Esophagus muscularis mucosa (tissue), 4 donors: Measurements from ENCODE around the gene SYNGR1. TPM values are rescaled to one million over a fixed set of nuclear protein-coding genes. Genes with fewer than 3 reads are reported as not detected.

Experiments used
- DNase-seq: peaks from one replicate; pipeline ENCODE4 v3.0.0-alpha.2; 2017; ENCODE audit errors: extremely low spot score
- H3K27ac ChIP-seq, 4 donors: fragments of 200-600 bp; sonication (generic); replicated peaks in 1 of 4; 1 replicate in 3 of 4; 2 replicates in 1 of 4; pipeline ENCODE4 v1.5.1; 2016 to 2019; ENCODE audit warnings: mild to moderate bottlenecking in 1 of 4
- H3K27me3 ChIP-seq, 4 donors: fragments of 200-600 bp; sonication (generic); one replicate each; pipeline versions ENCODE4 v1.5.1 to v1.6.0; 2016 to 2019
- H3K36me3 ChIP-seq, 4 donors: fragments of 200-600 bp; sonication (generic); one replicate each; pipeline ENCODE4 v1.5.1; 2016 to 2019
- H3K4me1 ChIP-seq, 4 donors: fragments of 200-600 bp; sonication (generic); one replicate each; pipeline ENCODE4 v1.5.1; 2016 to 2019
- H3K4me3 ChIP-seq, 4 donors: fragments of 200-600 bp; sonication (generic); 1 replicate in 2 of 4; 2 replicates in 2 of 4; pipeline ENCODE4 v1.5.1; 2016 to 2019; ENCODE audit warnings: mild to moderate bottlenecking in 4 of 4, moderate library complexity in 1 of 4
- H3K9me3 ChIP-seq, 4 donors: fragments of 200-600 bp; sonication (generic); 1 replicate in 3 of 4; 2 replicates in 1 of 4; pipeline ENCODE4 v1.5.1; 2016 to 2019
- CTCF ChIP-seq, 3 experiments: fragments of 200-600 bp in 2 of 3; fragments of 450-650 bp in 1 of 3; sonication (generic) in 2 of 3; IDR thresholded peaks; one replicate each; pipeline ENCODE4 v1.5.1; 2017 to 2019; ENCODE audit warnings: antibody characterized with exemption in 3 of 3, mild to moderate bottlenecking in 2 of 3, moderate library complexity in 1 of 3
- EP300 ChIP-seq: sonication (generic); formaldehyde crosslinking; IDR thresholded peaks from one replicate; pipeline ENCODE4 v1.6.1; 2017; ENCODE audit warnings: antibody characterized with exemption
- POLR2A ChIP-seq: fragments of 450-650 bp; IDR thresholded peaks from one replicate; pipeline ENCODE4 v1.6.1; 2017; ENCODE audit warnings: antibody characterized with exemption, moderate library complexity, mild to moderate bottlenecking, low read depth
- POLR2AphosphoS5 ChIP-seq, 2 donors: sonication (generic); formaldehyde crosslinking; IDR thresholded peaks; one replicate each; pipeline ENCODE4 v1.6.1; 2017; ENCODE audit warnings: antibody characterized with exemption in 2 of 2
- WGBS: methylation state at CpG from one replicate; pipeline ENCODE4 v1.1.5; 2018; 5-methylcytosine and 5-hydroxymethylcytosine counted together
- intact Hi-C: fragments of 100-400 bp; cut with DNase I; formaldehyde crosslinking; loops from one replicate; pipeline ENCODE4 v1.15.1; 2023
- total RNA-seq, 4 donors: library from RNA; depleted of rRNA; stranded (reverse); fragments of >200 nt; gene quantifications; one replicate each; pipeline versions ENCODE4 v1.1.0 to v1.2.1, GENCODE V29; 2016

SYNGR1 gene
- total RNA-seq, 4 donors from 2014 or later: 14.4 to 29.4 (median 24.0) TPM

- intact Hi-C loops: no loop called here
- WGBS: 80% methylated on average over 4 of the region's 14 CpGs
- TF ChIP-seq EP300: no peak
- no peak for TF ChIP-seq CTCF (IDR thresholded peaks at IDR 0.05)
- TF ChIP-seq POLR2A: no peak
- TF ChIP-seq POLR2AphosphoS5 (IDR thresholded peaks at IDR 0.05): no peak
- peak overlapping the region; percentile 71 to 95 (median 82) for H3K4me3 ChIP-seq
- H3K27ac ChIP-seq: peak overlapping the region; percentile 79 to 84 (median 82)
- no peak for DNase-seq
- peaks cover 11 to 29% (median 26%) of the 10 kb centered on the region in 4 donors for H3K4me1 ChIP-seq
- H3K27me3 ChIP-seq: no peaks in the 10 kb centered on the region
- H3K36me3 ChIP-seq: no peaks in the 10 kb centered on the region
- H3K9me3 ChIP-seq: no peaks in the 10 kb centered on the region
Measured at GRCh38 chr22:39350757-39351688, 1.2 kb downstream of the SYNGR1 start.

GRCh38 chr22:39351689-39352214 is 2.0 kb downstream of the SYNGR1 start:
- H3K27me3 ChIP-seq: no peaks in the 10 kb centered on the region
- TF ChIP-seq CTCF (IDR thresholded peaks at IDR 0.05): no peak
- no peak for TF ChIP-seq POLR2A
- no peak for TF ChIP-seq POLR2AphosphoS5 (IDR thresholded peaks at IDR 0.05)
- no peak for TF ChIP-seq EP300
- H3K27ac ChIP-seq: peak overlapping the region in 3 of 4 donors; percentile 82 to 84 (median 82)
- no peaks in the 10 kb centered on the region for H3K36me3 ChIP-seq
- H3K4me1 ChIP-seq: peaks cover 11 to 29% (median 26%) of the 10 kb centered on the region in 4 donors
- no peaks in the 10 kb centered on the region for H3K9me3 ChIP-seq
- H3K4me3 ChIP-seq: no peak overlapping the region
- 54% methylated on average over 4 of the region's 8 CpGs for WGBS
- intact Hi-C loops: no loop called here
- DNase-seq: no peak

- WGBS: 75% methylated on average over 7 of the region's 7 CpGs
- H3K27me3 ChIP-seq: no peaks in the 10 kb centered on the region
- no peaks in the 10 kb centered on the region for H3K36me3 ChIP-seq
- TF ChIP-seq POLR2A (no peak), EP300 (no peak), CTCF (IDR thresholded peaks at IDR 0.05) (no peak), POLR2AphosphoS5 (IDR thresholded peaks at IDR 0.05) (no peak)
- no peaks in the 10 kb centered on the region for H3K9me3 ChIP-seq
- DNase-seq: no peak
- peaks cover 11 to 29% (median 26%) of the 10 kb centered on the region in 4 donors for H3K4me1 ChIP-seq
- no peak overlapping the region for H3K4me3 ChIP-seq
- H3K27ac ChIP-seq: no peak overlapping the region
- intact Hi-C loops: no loop called here
Measured at GRCh38 chr22:39352306-39352891, 2.6 kb downstream of the SYNGR1 start.

GRCh38 chr22:39353346-39353745 is 3.6 kb downstream of the SYNGR1 start:
- peaks cover 0 to under 1% (median under 1%) of the 10 kb centered on the region in 4 donors for H3K36me3 ChIP-seq
- no peak for DNase-seq
- H3K27ac ChIP-seq: no peak overlapping the region
- no peaks in the 10 kb centered on the region for H3K27me3 ChIP-seq
- WGBS: 82% methylated on average over 7 of the region's 9 CpGs
- no peaks in the 10 kb centered on the region for H3K9me3 ChIP-seq
- H3K4me1 ChIP-seq: peaks cover 11 to 29% (median 26%) of the 10 kb centered on the region in 4 donors
- TF ChIP-seq POLR2AphosphoS5 (IDR thresholded peaks at IDR 0.05): no peak
- no peak for TF ChIP-seq EP300
- TF ChIP-seq POLR2A: no peak
- no peak for TF ChIP-seq CTCF (IDR thresholded peaks at IDR 0.05)
- intact Hi-C loops: no loop called here
- H3K4me3 ChIP-seq: no peak overlapping the region
